ENCODE measurements around the gene SORCS2.

Gene SORCS2

DNA sequence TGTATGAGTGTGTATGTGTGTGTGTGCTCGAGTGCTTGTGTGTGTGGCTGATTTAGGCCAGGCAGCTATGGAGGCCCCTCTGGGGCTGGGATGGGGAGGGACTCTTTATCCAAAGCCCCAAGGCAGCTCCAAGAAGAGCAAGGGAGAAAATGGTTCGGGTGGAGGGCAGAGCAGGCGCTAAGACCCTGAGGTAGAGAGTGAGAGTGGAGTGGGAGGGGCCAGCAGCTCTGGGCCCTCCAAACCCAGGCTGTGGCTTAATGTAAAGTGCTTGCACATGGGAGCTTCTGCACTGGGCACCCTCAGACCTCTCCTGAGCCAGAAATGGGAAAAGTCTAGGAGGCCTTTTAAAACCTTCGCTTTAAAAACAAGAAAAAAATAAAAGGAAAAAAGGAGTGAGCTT lies 475.9 kb downstream of the SORCS2 start:
- TF ChIP-seq FOXP2 (optimal IDR thresholded peaks at IDR 0.05; ENCODE audit: borderline replicate concordance, extremely low read depth, extremely low read length, insufficient read depth) (no peak), SIN3A (IDR thresholded peaks at IDR 0.05; ENCODE audit: borderline replicate concordance, insufficient read depth, low read length) (no peak), TAF1 (IDR thresholded peaks at IDR 0.05; ENCODE audit: borderline replicate concordance, insufficient read depth, low read length) (no peak), POLR2AphosphoS5 (IDR thresholded peaks at IDR 0.05; ENCODE audit: low read depth, low read length) (no peak)
- TF ChIP-seq, protein P1, sequence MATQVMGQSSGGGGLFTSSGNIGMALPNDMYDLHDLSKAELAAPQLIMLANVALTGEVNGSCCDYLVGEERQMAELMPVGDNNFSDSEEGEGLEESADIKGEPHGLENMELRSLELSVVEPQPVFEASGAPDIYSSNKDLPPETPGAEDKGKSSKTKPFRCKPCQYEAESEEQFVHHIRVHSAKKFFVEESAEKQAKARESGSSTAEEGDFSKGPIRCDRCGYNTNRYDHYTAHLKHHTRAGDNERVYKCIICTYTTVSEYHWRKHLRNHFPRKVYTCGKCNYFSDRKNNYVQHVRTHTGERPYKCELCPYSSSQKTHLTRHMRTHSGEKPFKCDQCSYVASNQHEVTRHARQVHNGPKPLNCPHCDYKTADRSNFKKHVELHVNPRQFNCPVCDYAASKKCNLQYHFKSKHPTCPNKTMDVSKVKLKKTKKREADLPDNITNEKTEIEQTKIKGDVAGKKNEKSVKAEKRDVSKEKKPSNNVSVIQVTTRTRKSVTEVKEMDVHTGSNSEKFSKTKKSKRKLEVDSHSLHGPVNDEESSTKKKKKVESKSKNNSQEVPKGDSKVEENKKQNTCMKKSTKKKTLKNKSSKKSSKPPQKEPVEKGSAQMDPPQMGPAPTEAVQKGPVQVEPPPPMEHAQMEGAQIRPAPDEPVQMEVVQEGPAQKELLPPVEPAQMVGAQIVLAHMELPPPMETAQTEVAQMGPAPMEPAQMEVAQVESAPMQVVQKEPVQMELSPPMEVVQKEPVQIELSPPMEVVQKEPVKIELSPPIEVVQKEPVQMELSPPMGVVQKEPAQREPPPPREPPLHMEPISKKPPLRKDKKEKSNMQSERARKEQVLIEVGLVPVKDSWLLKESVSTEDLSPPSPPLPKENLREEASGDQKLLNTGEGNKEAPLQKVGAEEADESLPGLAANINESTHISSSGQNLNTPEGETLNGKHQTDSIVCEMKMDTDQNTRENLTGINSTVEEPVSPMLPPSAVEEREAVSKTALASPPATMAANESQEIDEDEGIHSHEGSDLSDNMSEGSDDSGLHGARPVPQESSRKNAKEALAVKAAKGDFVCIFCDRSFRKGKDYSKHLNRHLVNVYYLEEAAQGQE (IDR thresholded peaks at IDR 0.05; ENCODE audit: insufficient read depth in 1 of 2, low read depth in 2 of 2, low read length in 2 of 2): no peak

DNA sequence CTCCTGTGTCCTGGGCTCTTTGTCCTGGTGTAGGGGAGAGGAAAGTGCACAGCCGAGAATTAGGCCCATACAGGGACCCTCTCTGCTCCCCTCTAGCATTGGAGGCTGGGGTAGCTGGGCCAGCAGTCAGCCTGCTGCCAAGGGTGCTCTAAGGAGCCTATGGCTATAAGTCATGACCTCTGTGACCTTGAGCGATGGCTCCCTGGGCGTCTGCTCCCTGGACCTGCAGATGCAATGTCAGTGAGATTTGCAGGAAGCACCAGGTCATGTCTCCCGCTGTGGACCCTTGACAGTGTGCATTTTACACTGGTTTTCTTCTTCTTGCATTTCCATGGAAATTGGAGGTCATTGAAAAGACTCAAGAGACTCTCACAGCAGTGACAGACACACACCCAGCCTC lies 476.5 kb downstream of the SORCS2 start:
- no peak for TF ChIP-seq POLR2AphosphoS5 (IDR thresholded peaks at IDR 0.05; ENCODE audit: low read depth, low read length)
- TF ChIP-seq, protein P1 (IDR thresholded peaks at IDR 0.05; ENCODE audit: insufficient read depth in 1 of 2, low read depth in 2 of 2, low read length in 2 of 2): no peak
- TF ChIP-seq FOXP2 (optimal IDR thresholded peaks at IDR 0.05; ENCODE audit: borderline replicate concordance, extremely low read depth, extremely low read length, insufficient read depth): no peak
- no peak for TF ChIP-seq TAF1 (IDR thresholded peaks at IDR 0.05; ENCODE audit: borderline replicate concordance, insufficient read depth, low read length)
- TF ChIP-seq SIN3A (IDR thresholded peaks at IDR 0.05; ENCODE audit: borderline replicate concordance, insufficient read depth, low read length): no peak

DNA sequence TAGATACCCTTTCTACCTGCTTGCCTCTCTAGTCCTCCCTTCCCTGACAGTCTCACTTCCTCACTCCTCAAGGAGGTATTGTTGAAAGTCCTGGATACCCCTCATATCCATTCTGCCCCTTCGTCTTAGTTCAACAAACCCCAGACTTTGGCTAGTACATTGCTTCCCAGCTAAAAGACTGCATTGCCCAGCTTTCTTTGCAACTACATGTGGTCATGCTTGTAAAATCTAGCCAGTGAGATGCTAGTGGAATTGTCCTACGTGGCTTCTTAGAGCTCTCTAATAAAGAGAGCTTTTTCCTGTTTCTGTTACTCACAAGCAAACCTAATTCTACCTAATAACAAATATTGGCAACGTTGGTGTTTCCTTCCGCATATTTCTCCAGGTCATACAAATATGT lies 480.3 kb downstream of the SORCS2 start:
- TF ChIP-seq POLR2AphosphoS5 (IDR thresholded peaks at IDR 0.05; ENCODE audit: low read depth, low read length) (no peak), FOXP2 (optimal IDR thresholded peaks at IDR 0.05; ENCODE audit: borderline replicate concordance, extremely low read depth, extremely low read length, insufficient read depth) (no peak), TAF1 (IDR thresholded peaks at IDR 0.05; ENCODE audit: borderline replicate concordance, insufficient read depth, low read length) (no peak), SIN3A (IDR thresholded peaks at IDR 0.05; ENCODE audit: borderline replicate concordance, insufficient read depth, low read length) (no peak)
- TF ChIP-seq, protein P1 (IDR thresholded peaks at IDR 0.05; ENCODE audit: insufficient read depth in 1 of 2, low read depth in 2 of 2, low read length in 2 of 2): no peak

DNA sequence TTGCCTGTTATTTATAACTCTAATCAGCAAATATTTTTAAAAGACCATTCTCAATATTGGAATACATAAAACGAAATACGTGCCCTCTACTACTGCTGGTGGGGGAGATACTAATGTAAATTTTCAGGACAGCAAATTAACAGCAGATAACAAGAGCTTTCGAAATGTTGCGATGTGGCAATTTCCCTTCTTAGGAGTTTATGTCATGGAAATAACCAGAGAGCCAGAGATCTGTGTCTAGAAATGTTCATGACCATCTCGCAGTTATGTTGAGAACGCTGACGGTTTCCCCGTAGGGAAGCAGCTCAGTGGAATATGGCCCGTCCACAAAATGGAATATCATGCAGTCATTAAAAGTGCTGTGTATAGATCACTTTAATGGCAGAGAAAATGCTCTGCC lies 480.8 kb downstream of the SORCS2 start:
- TF ChIP-seq POLR2AphosphoS5 (IDR thresholded peaks at IDR 0.05; ENCODE audit: low read depth, low read length) (no peak), FOXP2 (optimal IDR thresholded peaks at IDR 0.05; ENCODE audit: borderline replicate concordance, extremely low read depth, extremely low read length, insufficient read depth) (no peak), SIN3A (IDR thresholded peaks at IDR 0.05; ENCODE audit: borderline replicate concordance, insufficient read depth, low read length) (no peak), TAF1 (IDR thresholded peaks at IDR 0.05; ENCODE audit: borderline replicate concordance, insufficient read depth, low read length) (no peak)
- TF ChIP-seq, protein P1 (IDR thresholded peaks at IDR 0.05; ENCODE audit: insufficient read depth in 1 of 2, low read depth in 2 of 2, low read length in 2 of 2): no peak

DNA sequence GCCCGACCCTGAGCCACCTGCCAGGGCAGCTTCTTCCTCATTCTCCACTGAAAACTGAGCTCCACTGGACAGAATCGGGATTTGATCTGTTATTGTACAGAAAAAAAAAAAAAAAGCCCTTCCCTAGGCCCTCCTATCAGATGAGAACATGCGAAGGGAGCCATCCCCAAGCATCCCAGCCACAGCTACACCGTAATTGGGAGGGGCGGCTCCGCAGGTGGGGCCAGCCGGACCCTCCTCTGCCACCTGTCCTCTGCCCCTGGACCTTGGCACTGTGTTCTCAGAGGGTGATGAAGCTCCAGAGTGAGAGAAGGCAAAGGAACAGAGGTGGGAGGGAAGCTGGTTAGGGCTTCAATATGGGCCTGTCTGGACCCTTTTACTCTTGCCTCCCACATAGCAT lies 482.4 kb downstream of the SORCS2 start:
- TF ChIP-seq POLR2AphosphoS5 (IDR thresholded peaks at IDR 0.05; ENCODE audit: low read depth, low read length) (no peak), FOXP2 (optimal IDR thresholded peaks at IDR 0.05; ENCODE audit: borderline replicate concordance, extremely low read depth, extremely low read length, insufficient read depth) (no peak), TAF1 (IDR thresholded peaks at IDR 0.05; ENCODE audit: borderline replicate concordance, insufficient read depth, low read length) (no peak), SIN3A (IDR thresholded peaks at IDR 0.05; ENCODE audit: borderline replicate concordance, insufficient read depth, low read length) (no peak)
- TF ChIP-seq, protein P1 (IDR thresholded peaks at IDR 0.05; ENCODE audit: insufficient read depth in 1 of 2, low read depth in 2 of 2, low read length in 2 of 2): no peak

Measured in PFSK-1 (cell line).